HCT116 (cell line): ENCODE results near the gene SCN1A. TPM values are rescaled to one million over a fixed set of nuclear protein-coding genes. Genes with fewer than 3 reads are reported as not detected.

Experiments
- ATAC-seq: fragments of 200-7000 bp; cut with Tn5 transposase; 2 replicates; pipeline ENCODE4 v1.9.1; 2020; ENCODE audit warnings: mild to moderate bottlenecking, moderate library complexity
- BruUV-seq: library from RNA; stranded (reverse); fragments of 400-500 nt; replicated peaks from 2 replicates; lab custom pipeline; 2021; lab: Mats Ljungman, UMichigan
- CTCF ChIA-PET: fragments of 300-600 bp; sonication (Branson Sonifier 250); formaldehyde crosslinking; loops from one replicate; lab custom pipeline; 2021; ENCODE audit warnings: antibody characterized with exemption; lab: Charles Lee
- POLR2A ChIA-PET: fragments of 300-600, 350-600 bp; sonication (Branson Sonifier 250); formaldehyde crosslinking; loops from one replicate; lab custom pipeline; 2021; ENCODE audit warnings: antibody characterized with exemption; lab: Charles Lee
- RAD21 ChIA-PET, 2 experiments: fragments of 300-600 bp; sonication (Branson Sonifier 250); formaldehyde crosslinking; loops; one replicate each; lab custom pipeline; 2023; ENCODE audit warnings: low total read pairs in 2 of 2; ENCODE audit not compliant: uncharacterized antibody in 2 of 2, unreplicated experiment in 2 of 2, low non-redundant PET in 1 of 2; lab: Charles Lee
- DNase-seq: peaks from one replicate; pipeline ENCODE4 v3.0.0-alpha.2; 2010; ENCODE audit warnings: low read depth, low spot score
- H2AFZ ChIP-seq: fragments of 200-600 bp; shearing (Covaris generic), sonication (generic); 2 replicates; pipeline ENCODE4 v1.6.1; 2017; ENCODE audit warnings: low read depth, mixed run types, mixed read lengths, antibody characterized with exemption, low read length; ENCODE audit not compliant: poor library complexity, severe bottlenecking
- H3K27ac ChIP-seq: 2 replicates; pipeline ENCODE4 v1.5.1; 2012; ENCODE audit warnings: low read depth, low read length
- H3K27me3 ChIP-seq: fragments of 200-600 bp; sonication (generic); 2 replicates; pipeline ENCODE4 v1.6.1; 2016; ENCODE audit warnings: mixed run types, low read length, mixed read lengths; ENCODE audit not compliant: insufficient read depth
- H3K36me3 ChIP-seq, 2 experiments: fragments of 200-500 bp in 1 of 2; fragments of 200-600 bp in 1 of 2; sonication (Bioruptor generic) in 1 of 2; sonication (generic) in 1 of 2; 2 replicates each; pipeline versions ENCODE4 v1.5.1 to v1.6.1; 2014 to 2016; ENCODE audit warnings: low read length in 2 of 2, inconsistent platforms in 1 of 2, mixed read lengths in 1 of 2, mixed run types in 1 of 2; ENCODE audit not compliant: insufficient read depth in 2 of 2, control insufficient read depth in 1 of 2
- H3K4me1 ChIP-seq, 2 experiments: fragments of 200-600 bp in 1 of 2; sonication (generic) in 1 of 2; 2 replicates each; pipeline versions ENCODE4 v1.5.1 to v1.6.1; 2012 to 2017; ENCODE audit warnings: low read length in 2 of 2, inconsistent platforms in 1 of 2, mild to moderate bottlenecking in 1 of 2, mixed read lengths in 1 of 2, mixed run types in 1 of 2, moderate library complexity in 1 of 2; ENCODE audit not compliant: insufficient read depth in 2 of 2, control insufficient read depth in 1 of 2
- H3K4me2 ChIP-seq: fragments of 200-600 bp; sonication (generic); 2 replicates; pipeline ENCODE4 v1.6.1; 2017; ENCODE audit warnings: mixed run types, low read length, mixed read lengths
- H3K4me3 ChIP-seq, 2 experiments: fragments of 200-600 bp in 1 of 2; sonication (generic) in 1 of 2; replicated peaks in 1 of 2; 2 replicates each; pipeline ENCODE4 v1.5.1; 2011 to 2016; ENCODE audit warnings: low read length in 2 of 2, control low read depth in 1 of 2, low read depth in 1 of 2, mild to moderate bottlenecking in 1 of 2, mixed read lengths in 1 of 2, mixed run types in 1 of 2
- H3K79me2 ChIP-seq: fragments of 200-600 bp; sonication (generic); 2 replicates; pipeline ENCODE4 v1.6.1; 2017; ENCODE audit warnings: mild to moderate bottlenecking, mixed run types, low read length, moderate library complexity, mixed read lengths; ENCODE audit not compliant: insufficient read depth
- H3K9ac ChIP-seq: fragments of 200-600 bp; sonication (generic); 2 replicates; pipeline ENCODE4 v1.6.1; 2016; ENCODE audit warnings: low read length, mixed read lengths
- H3K9me2 ChIP-seq: fragments of 200-600 bp; sonication (generic), shearing (Covaris generic); 2 replicates; pipeline ENCODE4 v1.6.1; 2017; ENCODE audit warnings: mixed run types, mild to moderate bottlenecking, moderate library complexity; ENCODE audit not compliant: insufficient read depth
- H3K9me3 ChIP-seq, 2 experiments: fragments of 200-500 bp in 1 of 2; fragments of 200-600 bp in 1 of 2; sonication (Bioruptor generic) in 1 of 2; sonication (generic) in 1 of 2; 2 replicates each; pipeline ENCODE4 v1.6.1; 2014 to 2017; ENCODE audit warnings: low read length in 2 of 2, mixed read lengths in 2 of 2, inconsistent platforms in 1 of 2, low read depth in 1 of 2, mild to moderate bottlenecking in 1 of 2, mixed run types in 1 of 2, moderate library complexity in 1 of 2; ENCODE audit not compliant: control insufficient read depth in 1 of 2, insufficient read depth in 1 of 2
- H4K20me1 ChIP-seq: fragments of 200-600 bp; sonication (generic), shearing (Covaris generic); 2 replicates; pipeline ENCODE4 v1.6.1; 2017; ENCODE audit warnings: mixed run types, mild to moderate bottlenecking, moderate library complexity; ENCODE audit not compliant: insufficient read depth
- EGR1 ChIP-seq: IDR thresholded peaks from 2 replicates; pipeline ENCODE4 v1.6.1; 2012; ENCODE audit warnings: low read depth
- ELF1 ChIP-seq: IDR thresholded peaks from 2 replicates; pipeline ENCODE4 v1.6.1; 2012; ENCODE audit warnings: low read depth, borderline replicate concordance
- EZH2 ChIP-seq: fragments of 200-600 bp; sonication (generic); IDR thresholded peaks from 2 replicates; pipeline ENCODE4 v1.6.1; 2017; ENCODE audit warnings: antibody characterized with exemption, mixed run types
- FOSL1 ChIP-seq: IDR thresholded peaks from 2 replicates; pipeline ENCODE4 v1.6.1; 2012; ENCODE audit warnings: low read depth
- JUND ChIP-seq: IDR thresholded peaks from 2 replicates; pipeline ENCODE4 v1.6.1; 2012
- POLR2A ChIP-seq: IDR thresholded peaks from 2 replicates; pipeline ENCODE4 v1.7.0; 2011; ENCODE audit warnings: borderline replicate concordance; ENCODE audit not compliant: insufficient read depth, insufficient read length; ENCODE audit errors: extremely low read depth
- POLR2AphosphoS5 ChIP-seq: IDR thresholded peaks from 2 replicates; pipeline ENCODE4 v1.6.1; 2011; ENCODE audit warnings: mild to moderate bottlenecking, low read depth, low read length, moderate library complexity
- SP1 ChIP-seq: IDR thresholded peaks from 2 replicates; pipeline ENCODE4 v1.6.1; 2012; ENCODE audit warnings: low read depth
- TCF7L2 ChIP-seq: IDR thresholded peaks from 2 replicates; pipeline ENCODE4 v1.7.0; 2011; ENCODE audit warnings: borderline replicate concordance, inconsistent platforms; ENCODE audit not compliant: insufficient read depth, insufficient read length; ENCODE audit errors: extremely low read depth
- ZFX ChIP-seq: fragments of 450-650 bp; IDR thresholded peaks from 2 replicates; pipeline ENCODE4 v1.6.1; 2017
- ZNF274 ChIP-seq: fragments of 200-500 bp; sonication (Bioruptor generic); IDR thresholded peaks from 2 replicates; pipeline ENCODE4 v1.6.1; 2014; ENCODE audit warnings: mild to moderate bottlenecking, low read depth, low read length, inconsistent platforms
- intact Hi-C: fragments of 100-400 bp; cut with micrococcal nuclease; formaldehyde crosslinking; loops from 2 replicates; pipeline ENCODE4 v1.10.0; 2022
- total RNA-seq: library from RNA; stranded (reverse); gene quantifications from one replicate; pipeline ENCODE4 v1.2.1, GENCODE V29; 2021; ENCODE audit not compliant: unreplicated experiment

SCN1A gene
- total RNA-seq, 1 experiment from 2014 or later, result not detected

DNA sequence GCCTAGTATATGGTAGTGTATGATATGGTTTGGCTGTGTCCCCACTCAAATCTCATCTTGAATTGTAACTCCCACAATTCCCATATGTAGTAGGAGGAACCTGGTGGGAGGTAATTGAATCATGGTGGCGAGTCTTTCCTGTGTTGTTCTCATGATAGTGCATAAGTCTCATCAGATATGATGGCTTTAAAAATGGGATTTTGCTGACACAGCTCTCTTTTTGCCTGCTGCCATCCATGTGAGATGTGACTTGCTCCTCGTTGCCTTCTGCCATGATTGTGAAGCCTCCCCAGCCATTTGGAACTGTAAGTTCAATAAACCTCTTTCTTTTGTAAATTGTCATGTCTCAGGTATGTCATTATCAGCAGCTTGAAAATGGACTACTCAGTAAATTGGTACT is 9.5 kb upstream of the SCN1A start (continued):
- TF ChIP-seq SP1 (no peak), JUND (no peak), ZNF274 (no peak)
- TF ChIP-seq, all 23 proteins: peak for 0

- intact Hi-C loops, result no loop called here
- Histone ChIP-seq H3K9ac (no peak overlapping the region), H3K9me2 (no peaks in the 10 kb centered on the region), H2AFZ (no peak overlapping the region), H3K4me3 (no peak overlapping the region), H4K20me1 (no peaks in the 10 kb centered on the region), H3K27me3 (peaks cover 52% of the 10 kb centered on the region), H3K36me3 (no peaks in the 10 kb centered on the region), H3K4me2 (no peak overlapping the region), H3K9me3 (no peaks in the 10 kb centered on the region), H3K27ac (no peak overlapping the region), H3K79me2 (no peaks in the 10 kb centered on the region), H3K4me1 (no peaks in the 10 kb centered on the region)
- no peak for DNase-seq
- no TSS peak for BruUV-seq
- RAD21 ChIA-PET, result no interaction called here
- POLR2A ChIA-PET, result no interaction called here
- no peak for ATAC-seq
- TF ChIP-seq POLR2A, result no peak
- TF ChIP-seq POLR2AphosphoS5, result no peak
- TF ChIP-seq TCF7L2, result no peak
- TF ChIP-seq SP1, result no peak
- no peak for TF ChIP-seq FOSL1
- no peak for TF ChIP-seq ZFX
- TF ChIP-seq EGR1, result no peak
- TF ChIP-seq ELF1, result no peak
- TF ChIP-seq ZNF274, result no peak
- TF ChIP-seq EZH2, result no peak
- CTCF ChIA-PET, result no interaction called here
Observed at GRCh38 chr2:166135849-166136258, 8.0 kb upstream of the SCN1A start.
